UCSD-AML1 (cell line): ENCODE results near the gene SPOP.
"Not testable (repeated sequence)": the region's sequence is repeated elsewhere in the genome, so short reads cannot be mapped to it uniquely, and the experiment has no call there.

Experiments
- DNase-seq: peaks from one replicate; lab custom pipeline; 2025; ENCODE audit not compliant: unreplicated experiment; lab: John Stamatoyannopoulos, UW

The SPOP gene

DNA sequence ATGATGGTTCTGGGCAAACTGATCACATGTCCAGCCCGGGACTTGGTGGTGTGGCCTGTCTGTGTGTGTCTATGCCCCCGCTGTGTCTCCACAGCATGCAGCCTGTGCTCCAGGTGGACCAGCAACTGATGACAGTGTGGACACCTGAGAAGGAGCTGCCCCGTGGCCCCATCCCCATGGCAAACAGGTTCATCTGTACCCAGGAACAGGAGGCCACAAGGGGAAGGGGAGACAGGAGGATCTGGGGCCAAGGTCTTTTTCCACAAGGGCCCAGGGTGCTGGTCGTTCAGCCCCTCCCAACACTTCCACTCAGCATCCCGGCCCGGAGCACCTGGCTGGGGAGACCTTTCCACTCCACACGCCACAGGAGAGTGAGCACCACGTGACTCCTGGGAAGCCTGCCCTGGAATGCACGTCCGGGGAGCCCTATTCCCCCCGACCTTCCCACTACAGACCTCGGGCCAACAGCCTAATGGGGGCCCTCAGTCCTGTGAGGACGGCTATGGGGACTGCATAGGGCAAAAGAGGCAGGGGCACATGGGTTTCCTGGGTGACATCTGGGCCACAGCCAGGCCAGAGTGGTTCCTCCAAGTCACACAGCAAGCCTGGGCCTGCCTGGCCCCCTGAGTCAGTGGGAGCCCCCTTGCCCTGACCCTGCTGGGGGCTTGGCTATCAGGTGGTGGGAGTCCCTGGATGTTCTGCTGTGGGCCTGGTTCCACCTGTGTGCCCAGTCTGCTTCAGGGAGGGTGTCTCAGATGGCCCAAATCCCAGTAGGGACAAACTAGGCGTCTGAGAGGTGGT is 123.0 kb downstream of the SPOP start:
- DNase-seq, result no peak

DNA sequence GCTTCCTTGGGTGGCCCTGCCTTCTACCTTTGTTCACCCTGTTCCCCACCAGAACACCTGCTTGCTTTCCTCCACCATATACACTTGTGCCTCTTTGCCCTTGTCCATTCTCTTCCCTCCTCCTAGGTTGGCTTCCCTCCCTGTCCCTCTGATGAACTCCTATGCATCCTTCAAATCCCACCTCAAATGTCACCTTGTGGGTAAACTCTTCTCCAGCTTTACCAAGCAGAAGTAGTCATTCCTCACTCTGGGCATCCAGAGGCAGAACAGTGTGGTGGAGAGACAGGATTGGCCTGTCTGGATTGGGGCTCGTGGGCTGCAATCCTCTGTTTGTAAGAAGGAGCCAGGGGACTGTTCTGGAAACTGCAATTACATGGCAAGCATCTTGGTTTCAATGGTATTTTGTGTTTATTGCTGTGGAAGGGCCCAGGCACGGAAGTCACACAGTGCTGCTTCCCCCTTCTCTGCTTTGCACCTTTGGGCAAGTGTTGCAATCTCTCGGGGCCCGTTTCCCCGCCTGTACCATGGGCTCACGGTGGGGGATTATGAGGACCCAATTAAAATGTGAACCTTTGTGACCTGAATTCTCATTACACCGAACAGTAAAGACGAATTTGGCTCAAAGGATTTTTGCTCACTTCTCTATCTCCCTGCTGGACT is 124.1 kb downstream of the SPOP start:
- no peak for DNase-seq

DNA sequence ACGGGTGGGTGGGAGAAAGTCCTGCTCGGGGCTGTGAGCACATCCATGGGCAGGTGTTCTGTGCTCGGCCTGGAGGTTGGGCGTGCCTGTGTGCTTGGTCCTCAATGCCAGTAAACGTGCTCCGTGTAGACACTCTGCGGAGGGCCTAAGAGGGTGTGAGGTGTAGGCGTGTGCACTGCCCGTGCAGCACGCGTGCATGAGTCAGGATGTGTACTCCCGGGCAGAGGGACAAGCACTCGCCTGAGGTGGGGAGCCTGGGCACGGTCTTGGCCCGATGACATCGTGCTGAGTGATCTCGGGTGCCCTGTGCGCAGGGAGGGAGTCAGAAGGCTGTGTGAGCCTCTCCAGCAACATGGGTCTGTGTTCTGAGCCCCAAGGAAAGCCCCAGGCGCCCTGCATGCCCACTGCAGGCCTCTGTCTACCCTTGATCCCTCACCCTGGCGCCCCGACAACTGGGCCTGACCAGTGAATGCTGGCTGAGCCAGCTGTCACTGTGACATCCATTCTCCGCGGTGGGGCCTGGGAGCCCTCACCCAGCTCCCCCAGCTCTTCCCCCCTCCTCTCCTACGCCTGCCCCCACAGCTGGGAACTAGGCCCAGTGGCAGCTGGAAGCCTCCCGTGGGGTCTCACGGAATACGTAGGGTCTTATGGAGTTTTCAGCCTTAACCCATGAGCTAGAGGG is 125.7 kb downstream of the SPOP start:
- DNase-seq, result no peak

DNA sequence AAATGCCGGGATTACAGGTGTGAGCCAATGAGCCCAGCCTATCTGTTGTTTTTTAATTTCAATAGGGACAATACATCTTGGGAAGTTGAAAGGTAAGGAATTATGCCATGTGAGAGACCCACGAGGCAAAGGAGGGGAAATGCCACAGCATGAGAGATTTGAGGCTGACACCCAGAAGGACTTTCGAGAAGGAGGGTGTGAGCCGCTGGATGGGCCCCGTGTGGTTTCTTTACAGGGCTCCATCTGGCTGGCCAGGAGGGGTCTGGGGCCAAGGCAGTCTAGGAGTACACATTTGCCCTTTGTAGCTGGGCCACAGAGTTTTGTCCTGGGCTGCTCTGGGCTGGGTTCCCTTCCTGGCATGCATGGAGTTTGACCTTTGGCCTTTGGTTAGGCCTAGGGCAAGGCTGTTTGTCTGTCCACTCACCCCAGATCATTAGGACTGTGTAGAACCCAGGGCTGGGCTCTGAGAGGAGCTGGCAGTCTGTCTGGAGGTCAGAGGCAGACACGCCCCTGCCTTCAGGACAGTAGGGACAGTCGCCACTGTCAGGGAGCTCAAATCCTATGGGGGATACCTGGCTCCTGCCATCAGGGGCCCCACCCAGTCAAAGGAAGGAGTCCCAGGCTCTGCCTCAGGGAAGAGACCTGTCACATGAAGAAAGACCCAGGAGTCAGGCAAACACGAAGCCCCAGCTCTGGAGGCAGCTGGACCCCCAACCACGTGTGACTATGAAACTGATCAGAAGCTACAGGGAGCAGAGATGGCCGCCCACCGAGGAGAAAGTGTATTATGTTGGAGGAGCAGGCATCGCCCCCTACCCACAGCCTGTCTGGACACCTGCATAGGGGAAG is 126.5 kb downstream of the SPOP start:
- DNase-seq, result no peak

DNA sequence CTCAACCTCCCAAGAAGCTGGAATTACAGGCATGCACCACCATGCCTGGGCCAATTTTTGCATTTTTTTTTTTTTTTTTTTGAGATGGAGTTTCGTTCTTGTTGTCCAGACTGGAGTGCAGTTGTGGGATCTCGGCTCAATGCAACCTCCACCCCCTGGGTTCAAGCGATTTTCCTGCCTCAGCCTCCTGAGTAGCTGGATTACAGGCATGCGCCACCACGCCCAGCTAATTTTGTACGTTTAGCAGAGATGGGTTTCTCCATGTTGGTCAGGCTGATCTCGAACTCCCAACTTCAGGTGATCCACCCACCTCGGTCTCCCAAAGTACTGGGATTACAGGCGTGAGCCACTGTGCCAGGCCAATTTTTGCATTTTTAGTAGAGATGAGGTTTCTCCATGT is 127.1 kb downstream of the SPOP start:
- DNase-seq, result not testable (repeated sequence)

DNA sequence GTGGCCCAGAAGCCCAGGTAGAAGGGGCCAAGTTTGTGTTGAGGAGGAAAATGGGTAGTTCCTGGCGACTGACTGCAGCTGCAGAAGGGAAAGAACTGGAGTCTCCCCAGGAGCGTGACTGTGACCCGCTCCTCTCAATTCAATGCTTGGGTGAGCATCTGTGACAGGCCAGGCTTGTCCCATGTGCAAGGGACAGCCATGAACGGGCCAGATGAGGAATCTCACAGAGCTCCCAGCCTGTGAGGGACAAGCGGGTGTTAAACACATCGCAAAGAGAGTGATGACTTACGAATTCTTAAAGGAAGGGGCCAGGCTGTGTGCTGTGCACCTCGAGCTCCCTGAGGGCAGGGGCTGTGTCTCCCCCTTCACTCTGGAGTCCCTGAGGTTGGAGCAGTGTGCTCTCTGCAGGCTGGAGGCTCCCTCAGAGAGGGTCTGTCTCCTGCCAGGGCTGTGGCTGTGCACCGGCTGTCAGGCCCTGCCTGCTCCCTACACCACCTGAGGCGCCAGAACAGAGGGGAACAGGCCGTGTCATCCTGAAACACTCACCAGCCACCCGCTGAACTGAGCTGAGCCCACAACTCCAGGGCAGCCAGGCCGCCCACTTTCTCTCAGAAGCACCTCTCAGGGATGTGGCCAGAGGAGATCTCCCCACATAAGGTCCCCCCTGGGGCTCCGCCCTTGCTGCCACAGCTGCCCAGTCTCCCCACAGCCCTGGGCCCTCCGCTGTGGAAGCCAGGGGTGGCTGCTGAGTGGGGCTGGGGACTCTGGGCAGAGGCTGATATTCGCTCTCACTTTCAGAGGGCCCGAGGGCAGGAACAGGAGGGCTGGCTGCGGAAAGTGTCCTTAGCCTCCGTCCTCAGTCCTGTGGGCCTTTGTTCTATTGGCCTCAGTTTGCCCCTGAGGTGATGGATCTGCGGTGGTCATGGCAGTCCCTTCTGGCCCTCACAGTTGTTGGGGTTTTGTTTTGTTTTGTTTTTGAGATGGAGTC is 127.9 kb downstream of the SPOP start:
- no peak for DNase-seq

DNA sequence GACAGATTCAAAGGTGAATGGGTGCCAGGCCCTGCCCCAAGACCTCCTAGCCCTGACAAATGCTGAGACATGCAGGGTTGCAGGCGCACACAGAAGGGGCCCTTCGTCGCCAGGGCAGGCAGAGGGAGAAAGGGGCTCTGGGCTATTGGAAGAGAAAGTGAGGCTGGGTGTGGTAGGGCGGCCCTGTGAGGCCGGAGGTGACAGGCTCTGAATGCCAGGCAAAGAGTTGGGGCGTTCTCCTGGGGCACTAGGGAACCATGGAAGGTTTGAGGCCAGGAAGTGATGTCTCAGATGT is 128.6 kb downstream of the SPOP start:
- DNase-seq, result no peak
